A673 (cell line): ENCODE measurements around the gene ZNF77. TPM values are rescaled to one million over a fixed set of nuclear protein-coding genes. Genes with fewer than 3 reads are reported as not detected.
"Not testable (repeated sequence)": the region's sequence is repeated elsewhere in the genome, so short reads cannot be mapped to it uniquely, and the experiment has no call there.

ENCODE experiments used
- BruUV-seq: library from RNA; stranded (reverse); fragments of 400-500 nt; replicated peaks from 2 replicates; lab custom pipeline; 2021; lab: Mats Ljungman, UMichigan
- CTCF ChIA-PET: fragments of 300-600 bp; sonication (Branson Sonifier 250); formaldehyde crosslinking; loops from one replicate; lab custom pipeline; 2022; ENCODE audit warnings: antibody characterized with exemption; lab: Charles Lee
- POLR2A ChIA-PET: fragments of 300-600 bp; sonication (Branson Sonifier 250); formaldehyde crosslinking; loops from one replicate; lab custom pipeline; 2022; ENCODE audit warnings: antibody characterized with exemption; ENCODE audit not compliant: low non-redundant PET; lab: Charles Lee
- DNase-seq: peaks from one replicate; pipeline ENCODE4 v3.0.0-alpha.2; 2015; ENCODE audit warnings: low spot score
- H3K27ac ChIP-seq: fragments of 200-600 bp; sonication (generic); 2 replicates; pipeline ENCODE4 v1.5.1; 2016; ENCODE audit warnings: mixed run types, low read depth, mild to moderate bottlenecking, mixed read lengths, antibody characterized with exemption, low read length; ENCODE audit not compliant: poor library complexity, severe bottlenecking
- H3K27me3 ChIP-seq: fragments of 200-600 bp; sonication (generic); replicated peaks from 2 replicates; pipeline ENCODE4 v1.6.1; 2017; ENCODE audit warnings: mixed run types, low read depth, mild to moderate bottlenecking, mixed read lengths, antibody characterized with exemption, low read length; ENCODE audit not compliant: insufficient read depth, poor library complexity
- H3K36me3 ChIP-seq: fragments of 200-600 bp; sonication (generic); 2 replicates; pipeline ENCODE4 v1.6.1; 2016; ENCODE audit warnings: mixed run types, mild to moderate bottlenecking, mixed read lengths, antibody characterized with exemption, low read length; ENCODE audit not compliant: insufficient read depth, poor library complexity, severe bottlenecking
- H3K4me1 ChIP-seq: fragments of 200-600 bp; sonication (generic); 2 replicates; pipeline ENCODE4 v1.6.1; 2017; ENCODE audit warnings: mixed run types, mild to moderate bottlenecking, mixed read lengths, antibody characterized with exemption, low read length; ENCODE audit not compliant: insufficient read depth, poor library complexity, severe bottlenecking
- H3K4me3 ChIP-seq: fragments of 200-600 bp; sonication (generic); 2 replicates; pipeline ENCODE4 v1.5.1; 2016; ENCODE audit warnings: low read depth, mixed run types, mild to moderate bottlenecking, mixed read lengths, low read length; ENCODE audit not compliant: poor library complexity, severe bottlenecking
- H3K9me3 ChIP-seq: fragments of 200-600 bp; sonication (generic); 2 replicates; pipeline ENCODE4 v1.6.1; 2016; ENCODE audit warnings: mixed run types, low read depth, mild to moderate bottlenecking, mixed read lengths, antibody characterized with exemption, low read length; ENCODE audit not compliant: poor library complexity, severe bottlenecking
- CTCF ChIP-seq: fragments of 300-800, 200-600 bp; sonication (generic); conservative IDR thresholded peaks from 2 replicates; pipeline ENCODE4 v1.5.1; 2017; ENCODE audit warnings: low read depth, mild to moderate bottlenecking, antibody characterized with exemption, low read length, moderate library complexity, mixed read lengths
- EZH2 ChIP-seq: fragments of 200-600 bp; sonication (generic); IDR thresholded peaks from 2 replicates; pipeline ENCODE4 v1.6.1; 2017; ENCODE audit warnings: borderline replicate concordance, low read depth, mild to moderate bottlenecking, mixed read lengths, antibody characterized with exemption, low read length; ENCODE audit not compliant: poor library complexity, severe bottlenecking
- intact Hi-C: fragments of 100-400 bp; cut with micrococcal nuclease; formaldehyde crosslinking; loops from one replicate; pipeline ENCODE4 v1.10.0; 2022; ENCODE audit not compliant: unreplicated experiment
- total RNA-seq: library from RNA; stranded (reverse); gene quantifications from 2 replicates; pipeline ENCODE4 v1.2.3, GENCODE V29; 2021

The ZNF77 gene
- total RNA-seq, 1 experiment from 2014 or later = 6.4 TPM

GRCh38 chr19:2967972-2968371 lies 23.2 kb upstream of the ZNF77 start:
- CTCF ChIA-PET = no interaction called here
- Histone ChIP-seq H3K27ac (no peak overlapping the region), H3K9me3 (no peaks in the 10 kb centered on the region), H3K4me3 (no peak overlapping the region), H3K36me3 (no peaks in the 10 kb centered on the region), H3K4me1 (peaks cover 5% of the 10 kb centered on the region), H3K27me3 (no peaks in the 10 kb centered on the region)
- intact Hi-C loops = no loop called here
- TF ChIP-seq CTCF = no peak
- no peak for TF ChIP-seq EZH2
- POLR2A ChIA-PET = no interaction called here
- DNase-seq = no peak
- BruUV-seq = no TSS peak

- BruUV-seq = no TSS peak
- Histone ChIP-seq H3K27ac (no peak overlapping the region), H3K4me1 (peaks cover 5% of the 10 kb centered on the region), H3K27me3 (no peaks in the 10 kb centered on the region), H3K4me3 (no peak overlapping the region), H3K9me3 (no peaks in the 10 kb centered on the region), H3K36me3 (no peaks in the 10 kb centered on the region)
- intact Hi-C loops = no loop called here
- CTCF ChIA-PET = interaction anchor here (0.7 kb wide), 1 partner anchor 267 kb away, joined by 3 read pairs; no protein-coding TSS in a partner anchor
- TF ChIP-seq CTCF (no peak), EZH2 (no peak)
- no peak for DNase-seq
- POLR2A ChIA-PET = interaction anchor here (0.7 kb wide), 1 partner anchor 135 kb away, joined by 5 read pairs; no protein-coding TSS in a partner anchor
Measured at GRCh38 chr19:2964874-2965273, 20.1 kb upstream of the ZNF77 start.

GRCh38 chr19:2963631-2964030 lies 18.9 kb upstream of the ZNF77 start:
- intact Hi-C loops, BruUV-seq, H3K4me3 ChIP-seq, H3K4me1 ChIP-seq, H3K27me3 ChIP-seq, H3K27ac ChIP-seq, H3K36me3 ChIP-seq, DNase-seq, POLR2A ChIA-PET, H3K9me3 ChIP-seq: not testable (repeated sequence)
- CTCF ChIA-PET = interaction anchor here (2.0 kb wide), 1 partner anchor 140 kb away, joined by 11 read pairs; no protein-coding TSS in a partner anchor

- intact Hi-C loops = no loop called here
- ChIA-PET POLR2A (no interaction called here), CTCF (interaction anchor here (1.1 to 2.0 kb wide), 2 partner anchors 141 to 146 kb away, joined by 4 to 11 read pairs; no protein-coding TSS in a partner anchor)
- Histone ChIP-seq H3K36me3 (no peaks in the 10 kb centered on the region), H3K27me3 (no peaks in the 10 kb centered on the region), H3K9me3 (no peaks in the 10 kb centered on the region), H3K4me3 (no peak overlapping the region), H3K27ac (no peak overlapping the region), H3K4me1 (no peaks in the 10 kb centered on the region)
- BruUV-seq = no TSS peak
- no peak for DNase-seq
- TF ChIP-seq EZH2 (no peak), CTCF (no peak)
Measured at GRCh38 chr19:2963122-2963521, 18.4 kb upstream of the ZNF77 start.
